RWPE1 (cell line): ENCODE measurements around the gene SH2D3C.

ENCODE experiments used
- CTCF ChIA-PET: fragments of 350-600 bp; sonication (Branson Sonifier 250); formaldehyde crosslinking; extraction: SDS; loops from one replicate; lab custom pipeline; 2021; lab: Yijun Ruan, JAX
- POLR2A ChIA-PET: fragments of 400-600 bp; formaldehyde crosslinking; extraction: SDS; loops from one replicate; lab custom pipeline; 2020; ENCODE audit warnings: antibody characterized with exemption; ENCODE audit not compliant: low non-redundant PET; lab: Yijun Ruan, JAX
- DNase-seq: peaks from one replicate; pipeline ENCODE4 v3.0.0; 2012; ENCODE audit warnings: low spot score
- H3K27ac ChIP-seq: fragments of 450-650 bp; 2 replicates; pipeline ENCODE4 v1.5.1; 2017
- TF ChIP-seq, protein P1 (sequence below): fragments of 450-650 bp; conservative IDR thresholded peaks from 2 replicates; pipeline ENCODE4 v1.5.1; 2017; ENCODE audit warnings: low read depth, mild to moderate bottlenecking

Gene SH2D3C

DNA sequence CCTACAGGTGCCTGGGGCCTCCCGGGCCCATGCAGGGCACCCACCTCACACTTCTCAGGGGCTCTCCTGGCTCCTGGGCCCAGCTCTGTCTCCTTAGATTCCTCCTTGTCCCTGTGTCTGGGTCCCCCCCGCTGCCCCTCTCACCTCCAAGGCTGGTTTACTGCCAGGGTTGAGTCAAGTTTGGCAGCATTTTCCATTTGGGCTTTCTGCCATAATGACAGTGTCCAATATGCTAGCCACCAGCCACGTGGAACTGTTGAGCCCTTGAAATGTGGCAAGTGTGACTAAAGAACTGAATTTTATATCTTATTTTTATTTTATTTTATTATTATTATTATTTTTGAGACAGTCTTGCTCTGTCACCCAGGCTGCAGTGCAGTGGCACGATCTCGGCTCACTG lies 60.7 kb downstream of the SH2D3C start:
- no peak for DNase-seq
- TF ChIP-seq, protein P1, sequence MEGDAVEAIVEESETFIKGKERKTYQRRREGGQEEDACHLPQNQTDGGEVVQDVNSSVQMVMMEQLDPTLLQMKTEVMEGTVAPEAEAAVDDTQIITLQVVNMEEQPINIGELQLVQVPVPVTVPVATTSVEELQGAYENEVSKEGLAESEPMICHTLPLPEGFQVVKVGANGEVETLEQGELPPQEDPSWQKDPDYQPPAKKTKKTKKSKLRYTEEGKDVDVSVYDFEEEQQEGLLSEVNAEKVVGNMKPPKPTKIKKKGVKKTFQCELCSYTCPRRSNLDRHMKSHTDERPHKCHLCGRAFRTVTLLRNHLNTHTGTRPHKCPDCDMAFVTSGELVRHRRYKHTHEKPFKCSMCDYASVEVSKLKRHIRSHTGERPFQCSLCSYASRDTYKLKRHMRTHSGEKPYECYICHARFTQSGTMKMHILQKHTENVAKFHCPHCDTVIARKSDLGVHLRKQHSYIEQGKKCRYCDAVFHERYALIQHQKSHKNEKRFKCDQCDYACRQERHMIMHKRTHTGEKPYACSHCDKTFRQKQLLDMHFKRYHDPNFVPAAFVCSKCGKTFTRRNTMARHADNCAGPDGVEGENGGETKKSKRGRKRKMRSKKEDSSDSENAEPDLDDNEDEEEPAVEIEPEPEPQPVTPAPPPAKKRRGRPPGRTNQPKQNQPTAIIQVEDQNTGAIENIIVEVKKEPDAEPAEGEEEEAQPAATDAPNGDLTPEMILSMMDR: no peak
- CTCF ChIA-PET: interaction anchor here (0.6 to 0.7 kb wide), 2 partner anchors 97 to 129 kb away, joined by 3 read pairs; no protein-coding TSS in a partner anchor
- POLR2A ChIA-PET: no interaction called here
- H3K27ac ChIP-seq: peak overlapping the region; percentile 95

DNA sequence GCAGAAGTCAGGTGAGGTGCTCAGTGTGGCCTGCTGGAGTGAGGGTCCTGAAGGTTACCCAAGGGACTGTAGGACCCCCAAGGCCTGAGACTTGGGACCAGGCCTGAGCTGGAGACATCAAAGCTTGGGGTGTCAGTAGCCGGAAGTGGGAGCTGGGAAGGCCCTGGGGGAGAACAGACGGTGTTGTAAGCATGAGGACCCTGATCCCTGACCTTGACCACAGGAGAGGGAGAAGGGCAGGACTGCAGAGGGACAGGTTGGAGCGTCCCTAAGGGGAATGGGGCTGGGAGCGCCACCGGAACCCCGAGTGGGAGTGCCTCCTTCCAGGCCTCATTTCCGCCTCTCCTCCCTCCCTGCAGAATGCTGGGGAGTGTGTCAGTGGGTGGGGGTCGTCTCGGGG lies 62.1 kb downstream of the SH2D3C start:
- ChIA-PET POLR2A (interaction anchor here (0.5 kb wide), 2 partner anchors 11 to 814 kb away, joined by 3 read pairs; no protein-coding TSS in a partner anchor), CTCF (interaction anchor here (1.0 to 3.1 kb wide), 3 partner anchors 10 to 64 kb away, joined by 3 to 26 read pairs (median 3); partner anchors contain the start of genes CFAP157 and TOR2A)
- peak overlapping the region; percentile 95 for H3K27ac ChIP-seq
- TF ChIP-seq, protein P1: no peak
- no peak for DNase-seq

DNA sequence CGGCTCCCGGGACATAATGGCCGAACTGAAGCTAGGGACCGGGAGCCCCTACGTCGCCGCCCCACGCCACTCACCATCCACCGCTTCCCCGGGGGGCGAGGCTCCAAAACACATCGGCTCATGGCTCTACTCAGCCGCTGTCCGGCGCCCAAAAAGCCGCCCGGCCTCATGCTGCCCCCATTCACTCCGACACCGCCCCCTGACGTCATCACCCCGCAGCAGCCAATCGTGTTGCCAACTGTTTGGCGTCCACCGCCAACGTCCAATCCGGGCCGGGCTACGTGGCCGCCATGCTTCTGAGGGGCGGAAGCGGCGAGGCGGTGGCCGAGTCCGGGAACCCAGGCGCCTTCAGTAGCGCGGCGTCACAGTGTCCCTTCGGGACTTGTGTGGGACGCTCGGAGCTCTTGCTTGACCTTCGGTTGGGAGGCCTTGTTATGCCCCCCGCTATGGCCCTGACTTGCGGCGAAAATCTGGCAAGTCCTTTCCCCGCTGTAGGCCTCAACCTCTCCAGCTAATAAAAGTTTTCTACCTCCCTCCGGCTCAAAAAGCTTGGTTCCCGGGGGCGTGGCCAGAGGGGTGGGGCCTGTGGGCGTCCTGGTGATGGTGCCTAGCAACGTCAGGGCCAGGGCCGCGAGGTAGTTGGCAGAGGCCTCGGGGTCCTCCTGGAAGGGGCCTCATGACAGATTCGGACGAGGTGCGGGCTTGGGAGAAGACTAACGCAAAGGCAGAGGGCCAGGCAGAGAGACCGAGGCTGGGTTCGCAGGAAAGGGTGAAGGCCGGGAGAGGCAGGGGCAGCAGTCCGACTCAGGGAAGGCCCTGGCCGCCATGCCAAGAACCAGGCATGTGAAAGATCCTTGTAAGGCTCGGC lies 62.8 kb downstream of the SH2D3C start, which contains the start of the genes PTRH1 and TTC16:
PTRH1 (minus strand) TSS at position 194 of the 868 bp plus-strand sequence; CDS start at position 170, 24 bp downstream.
TTC16 (plus strand) TSS at position 610 of the 868 bp plus-strand sequence; CDS start at position 677, 67 bp downstream.
- TF ChIP-seq, protein P1: no peak
- CTCF ChIA-PET: interaction anchor here (0.6 to 3.1 kb wide), 4 partner anchors 9 to 63 kb away, joined by 3 to 26 read pairs (median 4); partner anchors contain the start of genes CFAP157 and TOR2A
- H3K27ac ChIP-seq: peak within 1 kb of the TSS; percentile 95
- POLR2A ChIA-PET: interaction anchor here (0.5 to 0.6 kb wide), 2 partner anchors 450 to 815 kb away, joined by 3 read pairs; no protein-coding TSS in a partner anchor
- DNase-seq: peak; percentile 100

DNA sequence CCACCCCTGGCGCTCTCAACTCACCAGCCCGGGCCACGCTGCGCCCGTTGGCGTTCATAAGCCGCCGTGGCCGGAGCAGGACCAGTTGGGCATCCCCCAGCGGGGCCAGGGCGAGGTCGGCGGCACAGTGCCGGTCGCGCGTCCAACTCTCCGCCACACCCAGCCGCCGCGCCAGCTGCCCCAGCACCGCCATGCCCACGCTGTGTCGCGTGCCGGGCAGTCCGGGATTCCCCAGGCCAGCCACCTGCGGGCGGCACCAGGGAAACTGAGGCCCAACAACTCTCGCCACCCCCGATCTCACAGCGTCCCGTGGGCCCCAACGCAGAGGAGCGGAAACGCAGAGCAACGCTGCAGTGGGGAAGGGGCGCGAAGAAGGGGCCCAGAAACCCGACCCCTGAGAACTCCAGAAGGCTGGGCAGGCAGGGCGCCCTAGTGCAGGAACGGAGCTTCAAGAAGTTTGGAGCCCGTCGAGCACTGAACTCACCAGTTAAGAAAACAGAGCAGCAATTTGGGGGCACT lies 63.5 kb downstream of the SH2D3C start:
- CTCF ChIA-PET: interaction anchor here (0.6 to 3.1 kb wide), 5 partner anchors 10 to 63 kb away, joined by 3 to 26 read pairs (median 4); partner anchors contain the start of gene TOR2A
- peak overlapping the region; percentile 95 for H3K27ac ChIP-seq
- POLR2A ChIA-PET: interaction anchor here (0.5 to 0.9 kb wide), 3 partner anchors 16 to 450 kb away, joined by 3 to 4 read pairs (median 3); no protein-coding TSS in a partner anchor
- peak; percentile 47 for DNase-seq
- TF ChIP-seq, protein P1: no peak

DNA sequence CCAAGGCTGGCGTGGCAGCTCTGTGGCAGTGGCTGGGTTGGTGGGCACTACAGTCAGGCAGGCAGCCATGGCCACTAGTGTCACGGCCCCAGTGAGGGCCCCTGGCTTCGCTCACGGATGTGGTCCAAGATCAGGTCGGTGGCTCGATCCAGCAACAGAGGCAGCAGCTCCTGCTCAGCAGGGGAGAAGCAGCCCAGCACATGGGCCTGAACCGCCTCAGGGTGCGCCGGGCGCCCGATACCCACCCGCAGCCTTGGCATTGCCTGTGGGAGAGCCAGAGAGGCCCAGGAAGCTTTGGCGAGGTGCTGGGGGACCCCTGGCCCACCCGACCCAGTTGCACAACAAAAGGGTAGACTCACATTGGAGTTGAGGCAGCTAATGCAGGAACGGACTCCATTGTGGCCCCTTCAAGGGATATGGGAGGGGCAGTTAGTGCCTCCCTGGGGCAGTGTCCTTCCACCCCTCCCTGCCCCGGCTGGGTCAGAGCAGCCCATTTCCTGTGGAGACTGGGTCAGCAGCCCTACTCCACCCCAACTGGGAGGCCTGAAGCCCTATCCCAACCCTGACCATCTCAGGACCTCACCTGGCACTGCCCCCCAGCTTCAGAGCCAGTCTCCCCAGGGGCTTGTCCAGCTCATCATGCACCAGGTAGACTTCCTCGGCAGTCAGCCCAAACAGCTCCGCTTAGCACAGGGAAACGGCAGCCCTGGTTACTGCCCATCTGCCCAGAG lies 64.3 kb downstream of the SH2D3C start:
- POLR2A ChIA-PET: interaction anchor here (0.9 kb wide), 1 partner anchor 17 kb away, joined by 4 read pairs; no protein-coding TSS in a partner anchor
- TF ChIP-seq, protein P1: no peak
- DNase-seq: no peak
- CTCF ChIA-PET: interaction anchor here (0.6 to 3.1 kb wide), 7 partner anchors 9 to 156 kb away, joined by 3 to 26 read pairs (median 3); partner anchors contain the start of gene TOR2A
- H3K27ac ChIP-seq: peak overlapping the region; percentile 95
